Neural cell (in vitro differentiated cells): ENCODE data around the gene STK36. TPM values are rescaled to one million over a fixed set of nuclear protein-coding genes. Genes with fewer than 3 reads are reported as not detected.

Experiments
- H2AFZ ChIP-seq: fragments of 200-600, 300-800 bp; sonication (generic), shearing (Covaris generic); 2 replicates; pipeline ENCODE4 v1.6.0; 2014; ENCODE audit warnings: low read depth, mild to moderate bottlenecking, antibody characterized with exemption, low read length, moderate library complexity
- H3F3A ChIP-seq: fragments of 200-600 bp; shearing (Covaris generic); 2 replicates; pipeline ENCODE4 v1.6.1; 2016; ENCODE audit warnings: mild to moderate bottlenecking, moderate library complexity, mixed read lengths, antibody characterized with exemption, low read length; ENCODE audit not compliant: insufficient read depth, poor library complexity, severe bottlenecking
- H3K27ac ChIP-seq: fragments of 200-600, 300-800 bp; sonication (generic), shearing (Covaris generic); 2 replicates; pipeline ENCODE4 v1.5.1; 2014; ENCODE audit warnings: mild to moderate bottlenecking, low read length, moderate library complexity
- H3K27me3 ChIP-seq: fragments of 300-800, 200-600 bp; sonication (generic), shearing (Covaris generic); 2 replicates; pipeline ENCODE4 v1.6.0; 2014; ENCODE audit warnings: mild to moderate bottlenecking, low read depth, low read length, moderate library complexity; ENCODE audit not compliant: insufficient read depth
- H3K36me3 ChIP-seq: fragments of 300-800, 200-600 bp; sonication (generic), shearing (Covaris generic); 2 replicates; pipeline ENCODE4 v1.5.1; 2014; ENCODE audit warnings: mild to moderate bottlenecking, antibody characterized with exemption, low read length, moderate library complexity; ENCODE audit not compliant: insufficient read depth
- H3K4me2 ChIP-seq: fragments of 300-800, 200-600 bp; sonication (generic), shearing (Covaris generic); 2 replicates; pipeline ENCODE4 v1.6.0; 2014; ENCODE audit warnings: mild to moderate bottlenecking, low read length
- H3K4me3 ChIP-seq: fragments of 300-800, 200-600 bp; sonication (generic), shearing (Covaris generic); 2 replicates; pipeline ENCODE4 v1.5.1; 2014; ENCODE audit warnings: mild to moderate bottlenecking, low read length, moderate library complexity
- H3K79me2 ChIP-seq: fragments of 200-600 bp; shearing (Covaris generic); replicated peaks from 2 replicates; pipeline ENCODE4 v1.6.0; 2014; ENCODE audit warnings: mild to moderate bottlenecking, low read length, moderate library complexity; ENCODE audit not compliant: insufficient read depth
- H3K9ac ChIP-seq: fragments of 300-800, 200-600 bp; sonication (generic), shearing (Covaris generic); 2 replicates; pipeline ENCODE4 v1.6.1; 2016; ENCODE audit warnings: mild to moderate bottlenecking, low read length, mixed read lengths
- H3K9me2 ChIP-seq: fragments of 200-600 bp; shearing (Covaris generic); 2 replicates; pipeline ENCODE4 v1.6.1; 2016; ENCODE audit warnings: mild to moderate bottlenecking, low read length, mixed read lengths; ENCODE audit not compliant: insufficient read depth
- H3K9me3 ChIP-seq: fragments of 200-600, 300-800 bp; sonication (generic), shearing (Covaris generic); 2 replicates; pipeline ENCODE4 v1.6.1; 2016; ENCODE audit warnings: mild to moderate bottlenecking, mixed run types, low read length, moderate library complexity, mixed read lengths
- H4K20me1 ChIP-seq: fragments of 200-600 bp; shearing (Covaris generic); 2 replicates; pipeline ENCODE4 v1.6.1; 2016; ENCODE audit warnings: mild to moderate bottlenecking, mixed run types; ENCODE audit not compliant: insufficient read depth
- EP300 ChIP-seq: fragments of 450-650 bp; conservative IDR thresholded peaks from 2 replicates; pipeline ENCODE4 v1.6.1; 2014; ENCODE audit warnings: antibody characterized with exemption, mild to moderate bottlenecking, moderate library complexity; ENCODE audit not compliant: poor library complexity, severe bottlenecking
- EZH2 ChIP-seq: fragments of 200-600, 300-800 bp; shearing (Covaris generic), sonication (generic); IDR thresholded peaks from 2 replicates; pipeline ENCODE4 v1.6.1; 2014; ENCODE audit warnings: antibody characterized with exemption, low read length, borderline replicate concordance, mild to moderate bottlenecking; ENCODE audit not compliant: insufficient read depth, poor library complexity, severe bottlenecking
- MXI1 ChIP-seq: fragments of 450-650 bp; conservative IDR thresholded peaks from 2 replicates; pipeline ENCODE4 v1.6.1; 2014; ENCODE audit warnings: antibody characterized with exemption, mild to moderate bottlenecking; ENCODE audit not compliant: poor library complexity, severe bottlenecking
- POLR2AphosphoS5 ChIP-seq: IDR thresholded peaks from 2 replicates; pipeline ENCODE4 v1.6.1; 2012
- RAD21 ChIP-seq: fragments of 450-650 bp; conservative IDR thresholded peaks from 2 replicates; pipeline ENCODE4 v1.6.1; 2014; ENCODE audit warnings: antibody characterized with exemption, mild to moderate bottlenecking, moderate library complexity
- SMC3 ChIP-seq: fragments of 450-650 bp; conservative IDR thresholded peaks from 2 replicates; pipeline ENCODE4 v1.6.1; 2014; ENCODE audit warnings: antibody characterized with exemption, mild to moderate bottlenecking, moderate library complexity; ENCODE audit not compliant: poor library complexity
- TAF1 ChIP-seq: IDR thresholded peaks from 2 replicates; pipeline ENCODE4 v1.6.1; 2012; ENCODE audit warnings: low read depth
- polyA plus RNA-seq: library from polyadenylated mRNA; depleted of rRNA; stranded (reverse); fragments of >200 nt; gene quantifications from 2 replicates; pipeline ENCODE4 v1.2.3, GENCODE V29; 2014
- TF ChIP-seq, protein P1 (sequence below): fragments of 450-650 bp; IDR thresholded peaks from 2 replicates; pipeline ENCODE4 v1.5.1; 2014; ENCODE audit warnings: antibody characterized with exemption, mild to moderate bottlenecking, moderate library complexity; ENCODE audit not compliant: poor library complexity, severe bottlenecking
- TF ChIP-seq, protein P2 (sequence below): IDR thresholded peaks from 2 replicates; pipeline ENCODE4 v1.6.1; 2012; ENCODE audit warnings: borderline replicate concordance

STK36 gene
- polyA plus RNA-seq, 1 donor from 2014 or later = 69.7 TPM

DNA sequence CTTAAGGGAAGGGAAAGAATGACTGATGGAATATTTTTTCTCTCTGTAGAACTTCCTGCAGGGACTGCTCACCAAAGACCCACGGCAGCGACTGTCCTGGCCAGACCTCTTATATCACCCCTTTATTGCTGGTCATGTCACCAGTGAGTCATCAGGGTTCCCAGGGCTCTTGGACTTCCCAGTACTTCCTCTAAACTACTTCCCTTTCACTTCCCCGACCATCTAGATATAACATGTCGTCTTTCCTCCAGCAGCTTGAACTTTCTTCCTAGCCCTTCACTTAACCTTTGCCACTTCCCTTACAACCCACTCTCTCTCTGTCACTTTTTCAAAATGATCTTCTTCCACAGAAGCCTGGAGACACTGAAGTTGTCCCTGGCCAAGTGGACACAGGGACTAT is 7.2 kb downstream of the STK36 start:
- H3K27ac ChIP-seq = no peak overlapping the region
- no peaks in the 10 kb centered on the region for H3K9me2 ChIP-seq
- H3K4me2 ChIP-seq = no peak overlapping the region
- H3K9me3 ChIP-seq = no peaks in the 10 kb centered on the region
- H3F3A ChIP-seq = no peaks in the 10 kb centered on the region
- H3K9ac ChIP-seq = no peak overlapping the region
- H2AFZ ChIP-seq = no peak overlapping the region
- H3K79me2 ChIP-seq = no peaks in the 10 kb centered on the region
- H3K4me3 ChIP-seq = no peak overlapping the region
- H4K20me1 ChIP-seq = no peaks in the 10 kb centered on the region
- TF ChIP-seq MXI1 = no peak
- TF ChIP-seq, protein P1, sequence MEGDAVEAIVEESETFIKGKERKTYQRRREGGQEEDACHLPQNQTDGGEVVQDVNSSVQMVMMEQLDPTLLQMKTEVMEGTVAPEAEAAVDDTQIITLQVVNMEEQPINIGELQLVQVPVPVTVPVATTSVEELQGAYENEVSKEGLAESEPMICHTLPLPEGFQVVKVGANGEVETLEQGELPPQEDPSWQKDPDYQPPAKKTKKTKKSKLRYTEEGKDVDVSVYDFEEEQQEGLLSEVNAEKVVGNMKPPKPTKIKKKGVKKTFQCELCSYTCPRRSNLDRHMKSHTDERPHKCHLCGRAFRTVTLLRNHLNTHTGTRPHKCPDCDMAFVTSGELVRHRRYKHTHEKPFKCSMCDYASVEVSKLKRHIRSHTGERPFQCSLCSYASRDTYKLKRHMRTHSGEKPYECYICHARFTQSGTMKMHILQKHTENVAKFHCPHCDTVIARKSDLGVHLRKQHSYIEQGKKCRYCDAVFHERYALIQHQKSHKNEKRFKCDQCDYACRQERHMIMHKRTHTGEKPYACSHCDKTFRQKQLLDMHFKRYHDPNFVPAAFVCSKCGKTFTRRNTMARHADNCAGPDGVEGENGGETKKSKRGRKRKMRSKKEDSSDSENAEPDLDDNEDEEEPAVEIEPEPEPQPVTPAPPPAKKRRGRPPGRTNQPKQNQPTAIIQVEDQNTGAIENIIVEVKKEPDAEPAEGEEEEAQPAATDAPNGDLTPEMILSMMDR = no peak
- TF ChIP-seq, protein P2, sequence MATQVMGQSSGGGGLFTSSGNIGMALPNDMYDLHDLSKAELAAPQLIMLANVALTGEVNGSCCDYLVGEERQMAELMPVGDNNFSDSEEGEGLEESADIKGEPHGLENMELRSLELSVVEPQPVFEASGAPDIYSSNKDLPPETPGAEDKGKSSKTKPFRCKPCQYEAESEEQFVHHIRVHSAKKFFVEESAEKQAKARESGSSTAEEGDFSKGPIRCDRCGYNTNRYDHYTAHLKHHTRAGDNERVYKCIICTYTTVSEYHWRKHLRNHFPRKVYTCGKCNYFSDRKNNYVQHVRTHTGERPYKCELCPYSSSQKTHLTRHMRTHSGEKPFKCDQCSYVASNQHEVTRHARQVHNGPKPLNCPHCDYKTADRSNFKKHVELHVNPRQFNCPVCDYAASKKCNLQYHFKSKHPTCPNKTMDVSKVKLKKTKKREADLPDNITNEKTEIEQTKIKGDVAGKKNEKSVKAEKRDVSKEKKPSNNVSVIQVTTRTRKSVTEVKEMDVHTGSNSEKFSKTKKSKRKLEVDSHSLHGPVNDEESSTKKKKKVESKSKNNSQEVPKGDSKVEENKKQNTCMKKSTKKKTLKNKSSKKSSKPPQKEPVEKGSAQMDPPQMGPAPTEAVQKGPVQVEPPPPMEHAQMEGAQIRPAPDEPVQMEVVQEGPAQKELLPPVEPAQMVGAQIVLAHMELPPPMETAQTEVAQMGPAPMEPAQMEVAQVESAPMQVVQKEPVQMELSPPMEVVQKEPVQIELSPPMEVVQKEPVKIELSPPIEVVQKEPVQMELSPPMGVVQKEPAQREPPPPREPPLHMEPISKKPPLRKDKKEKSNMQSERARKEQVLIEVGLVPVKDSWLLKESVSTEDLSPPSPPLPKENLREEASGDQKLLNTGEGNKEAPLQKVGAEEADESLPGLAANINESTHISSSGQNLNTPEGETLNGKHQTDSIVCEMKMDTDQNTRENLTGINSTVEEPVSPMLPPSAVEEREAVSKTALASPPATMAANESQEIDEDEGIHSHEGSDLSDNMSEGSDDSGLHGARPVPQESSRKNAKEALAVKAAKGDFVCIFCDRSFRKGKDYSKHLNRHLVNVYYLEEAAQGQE = no peak
- H3K36me3 ChIP-seq = no peaks in the 10 kb centered on the region
- H3K27me3 ChIP-seq = no peaks in the 10 kb centered on the region

GRCh38 chr2:218680061-218680460 is 8.2 kb downstream of the STK36 start:
- Histone ChIP-seq H4K20me1 (no peaks in the 10 kb centered on the region), H3K9ac (no peak overlapping the region), H3K27me3 (no peaks in the 10 kb centered on the region), H3K4me2 (no peak overlapping the region), H3K4me3 (no peak overlapping the region), H3K9me3 (no peaks in the 10 kb centered on the region), H3K27ac (no peak overlapping the region), H3K79me2 (no peaks in the 10 kb centered on the region), H3F3A (no peaks in the 10 kb centered on the region), H2AFZ (no peak overlapping the region), H3K36me3 (no peaks in the 10 kb centered on the region), H3K9me2 (no peaks in the 10 kb centered on the region)
- TF ChIP-seq EP300 = no peak
- TF ChIP-seq, protein P2 = no peak
- no peak for TF ChIP-seq EZH2
- no peak for TF ChIP-seq SMC3
- TF ChIP-seq MXI1 = no peak
- no peak for TF ChIP-seq RAD21
- no peak for TF ChIP-seq POLR2AphosphoS5
- no peak for TF ChIP-seq TAF1
- TF ChIP-seq, protein P1 = no peak
